OCI-LY3 (cell line): ENCODE data around the gene LIX1L.

Experiments used
- CTCF ChIP-seq: fragments of 200-600, 300-600 bp; sonication (generic); IDR thresholded peaks from 2 replicates; pipeline ENCODE4 v1.5.1; 2014; ENCODE audit warnings: antibody characterized with exemption, low read length, low read depth
- EZH2phosphoT487 ChIP-seq: fragments of 200-600 bp; shearing (Covaris generic); IDR thresholded peaks from 2 replicates; pipeline ENCODE4 v1.6.1; 2018; ENCODE audit warnings: antibody characterized with exemption, mixed run types, low read depth

GRCh38 chr1:145983960-145984830 is 26.4 kb upstream of the LIX1L start:
- TF ChIP-seq CTCF (no peak), EZH2phosphoT487 (no peak)
